IPS DF 19.7 (cell line): ENCODE measurements around the gene TWIST2.

Experiments used
- DNase-seq: peaks from one replicate; pipeline ENCODE4 v3.0.0-alpha.2; 2013; ENCODE audit warnings: low read depth, low spot score

Gene TWIST2

DNA sequence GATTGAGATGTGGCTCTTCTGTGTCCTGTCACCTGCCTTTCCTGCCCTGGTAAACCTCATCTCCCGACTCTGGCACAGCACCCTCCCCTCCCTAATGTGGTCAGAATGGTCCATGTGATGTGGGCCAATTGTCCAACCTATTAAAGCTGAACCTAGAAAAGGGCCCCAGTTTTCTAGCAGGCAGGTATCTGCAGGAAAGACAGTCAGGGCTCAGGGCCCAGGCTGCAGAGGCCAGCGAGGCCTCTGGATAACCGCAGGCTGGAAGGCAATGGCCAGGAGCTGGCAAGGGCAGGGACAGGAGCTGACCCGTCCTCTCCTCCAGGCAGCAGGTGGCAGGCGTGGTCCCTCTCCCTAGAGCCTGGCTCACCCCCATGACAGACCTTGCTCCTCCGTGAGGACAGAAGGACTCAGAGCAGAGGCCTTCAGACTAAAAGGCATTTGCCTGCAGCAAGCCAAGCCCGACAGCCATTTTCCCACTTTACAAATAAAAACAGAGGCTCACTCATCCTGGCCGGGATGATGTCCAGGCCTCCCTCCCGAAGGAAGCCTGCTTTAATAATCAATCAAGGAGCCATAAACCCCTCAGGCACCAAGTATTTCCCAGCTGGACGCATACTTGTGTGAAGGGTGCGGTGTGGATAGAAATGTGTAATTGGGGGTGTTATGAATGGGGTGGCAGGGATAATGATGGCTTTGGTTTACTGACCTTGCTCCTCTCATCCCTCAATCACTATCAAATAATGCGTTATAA, 107.1 kb downstream of the TWIST2 start:
- no peak for DNase-seq

DNA sequence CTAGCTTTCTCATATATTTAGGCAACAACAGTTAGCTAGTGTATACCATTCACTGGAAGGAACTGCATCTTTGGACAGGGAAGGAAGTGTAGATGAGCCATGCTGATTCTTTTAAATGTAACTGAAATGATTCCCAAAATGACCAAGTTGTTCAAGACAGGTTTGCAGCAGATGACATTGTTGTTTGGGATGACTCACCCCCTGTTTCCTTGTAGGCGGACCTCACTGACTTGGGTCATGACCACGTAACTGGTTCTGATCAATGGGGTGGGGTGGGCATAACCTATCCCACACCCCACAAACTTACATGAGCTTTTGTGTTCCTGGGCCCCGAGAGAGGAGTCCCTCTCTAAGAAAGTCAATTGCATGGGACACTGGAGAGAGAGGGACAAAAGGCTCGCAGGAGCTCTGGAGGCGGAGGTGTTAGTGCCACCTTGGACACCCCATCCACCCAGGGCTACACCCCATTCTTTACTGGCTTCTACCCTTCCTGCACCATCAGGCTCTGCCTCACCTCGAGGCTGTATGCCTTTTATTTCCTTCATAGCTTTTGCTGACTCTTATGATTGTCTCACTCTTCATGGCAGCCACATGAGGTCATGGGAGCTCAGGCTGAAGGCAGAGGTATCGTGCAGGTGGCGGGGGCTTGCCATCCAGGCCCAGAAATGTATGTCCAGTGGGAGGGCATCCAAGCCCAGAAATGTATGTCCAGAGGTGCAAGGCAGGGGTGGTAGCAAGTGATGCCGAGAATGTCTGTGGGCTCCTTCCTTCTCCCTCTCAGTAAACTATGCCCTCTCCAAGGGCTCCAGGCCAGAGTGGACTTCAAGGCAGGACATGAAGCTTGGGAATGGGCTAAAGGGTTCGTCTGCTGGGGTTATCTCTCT, 108.0 kb downstream of the TWIST2 start:
- no peak for DNase-seq

DNA sequence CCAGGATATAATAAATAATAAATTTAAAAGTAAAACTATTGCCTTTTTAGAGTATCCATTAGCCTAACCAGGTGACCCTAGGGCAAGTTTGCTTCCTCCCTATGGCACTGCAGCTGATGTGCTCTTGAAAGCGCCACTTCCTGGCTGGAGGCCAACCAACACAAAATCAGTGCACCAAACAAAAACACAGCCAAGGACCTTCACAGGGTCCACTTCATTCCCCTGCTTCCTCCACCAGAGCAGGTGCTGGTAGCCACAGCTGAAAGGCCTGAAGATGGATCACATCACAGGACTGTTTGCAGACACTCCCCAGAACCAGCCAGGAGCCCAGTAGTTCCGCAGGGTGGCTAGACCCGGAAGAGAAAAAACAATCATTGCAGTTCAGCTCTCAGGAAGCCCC, 108.8 kb downstream of the TWIST2 start:
- DNase-seq = no peak
